BLaER1 treated with 17β-estradiol and CSF1 and Interleukin-3, amounts not matched to agents 10 nM and 100 nM (cell line): ENCODE data around the gene CDC73.
"Not testable (repeated sequence)": the region's sequence is repeated elsewhere in the genome, so short reads cannot be mapped to it uniquely, and the experiment has no call there.

Experiments used
- H3K27ac ChIP-seq, 11 experiments: shearing (Covaris generic); formaldehyde crosslinking; 2 replicates each; pipeline ENCODE4 v1.8.1; 2022
- H3K27me3 ChIP-seq, 11 experiments: shearing (Covaris generic); formaldehyde crosslinking; 2 replicates each; pipeline ENCODE4 v1.8.1; 2022
- H3K36me3 ChIP-seq, 11 experiments: shearing (Covaris generic); formaldehyde crosslinking; 2 replicates each; pipeline ENCODE4 v1.8.1; 2022
- H3K4me1 ChIP-seq, 10 experiments: shearing (Covaris generic); formaldehyde crosslinking; 2 replicates each; pipeline ENCODE4 v1.8.1; 2022
- H3K4me2 ChIP-seq, 11 experiments: shearing (Covaris generic); formaldehyde crosslinking; 2 replicates each; pipeline ENCODE4 v1.8.1; 2022
- H3K4me3 ChIP-seq, 10 experiments: shearing (Covaris generic); formaldehyde crosslinking; 2 replicates each; pipeline ENCODE4 v1.8.1; 2022
- H3K9ac ChIP-seq, 11 experiments: shearing (Covaris generic); formaldehyde crosslinking; 2 replicates each; pipeline ENCODE4 v1.8.1; 2022
- H3K9me3 ChIP-seq, 11 experiments: shearing (Covaris generic); formaldehyde crosslinking; replicated peaks in 1 of 11; 2 replicates each; pipeline ENCODE4 v1.8.1; 2022
- H4K20me1 ChIP-seq, 11 experiments: shearing (Covaris generic); formaldehyde crosslinking; 2 replicates each; pipeline ENCODE4 v1.8.1; 2022
- Cebpa-rat ChIP-seq, 11 experiments: shearing (Covaris generic); IDR thresholded peaks; 2 replicates each; pipeline ENCODE4 v1.8.1; 2022

CDC73 gene

GRCh38 chr1:193284219-193284618 lies 162.4 kb downstream of the CDC73 start:
- H3K36me3 ChIP-seq = no peaks in the 10 kb centered on the region
- no peaks in the 10 kb centered on the region for H4K20me1 ChIP-seq
- no peak overlapping the region for H3K4me2 ChIP-seq
- TF ChIP-seq Cebpa-rat (IDR thresholded peaks at IDR 0.05) = no peak
- no peak overlapping the region for H3K4me3 ChIP-seq
- H3K4me1 ChIP-seq = peaks cover 0 to 8% (median 3%) of the 10 kb centered on the region in 10 experiments; a peak in 6 of 20 replicates
- no peaks in the 10 kb centered on the region for H3K9me3 ChIP-seq
- no peaks in the 10 kb centered on the region for H3K27me3 ChIP-seq
- no peak overlapping the region for H3K9ac ChIP-seq
- H3K27ac ChIP-seq = no peak overlapping the region

GRCh38 chr1:193285641-193286040 lies 163.8 kb downstream of the CDC73 start:
- no peaks in the 10 kb centered on the region for H3K9me3 ChIP-seq
- H3K27ac ChIP-seq = no peak overlapping the region
- H3K9ac ChIP-seq = no peak overlapping the region
- no peaks in the 10 kb centered on the region for H3K27me3 ChIP-seq
- no peaks in the 10 kb centered on the region for H4K20me1 ChIP-seq
- no peaks in the 10 kb centered on the region for H3K36me3 ChIP-seq
- no peak for TF ChIP-seq Cebpa-rat (IDR thresholded peaks at IDR 0.05)
- no peak overlapping the region for H3K4me2 ChIP-seq
- no peak overlapping the region for H3K4me3 ChIP-seq
- H3K4me1 ChIP-seq = peaks cover 0 to 8% (median 3%) of the 10 kb centered on the region in 10 experiments; a peak in 6 of 20 replicates

GRCh38 chr1:193288548-193289080 lies 166.8 kb downstream of the CDC73 start:
- H3K27ac ChIP-seq, H3K4me1 ChIP-seq, H3K36me3 ChIP-seq, H3K9ac ChIP-seq, H3K4me2 ChIP-seq, H3K9me3 ChIP-seq, H4K20me1 ChIP-seq, H3K27me3 ChIP-seq, H3K4me3 ChIP-seq: not testable (repeated sequence)

GRCh38 chr1:193293726-193294125 lies 171.9 kb downstream of the CDC73 start:
- Histone ChIP-seq H3K9ac (no peak overlapping the region), H3K27me3 (no peaks in the 10 kb centered on the region), H3K36me3 (no peaks in the 10 kb centered on the region), H3K4me3 (no peak overlapping the region), H3K9me3 (no peaks in the 10 kb centered on the region), H4K20me1 (no peaks in the 10 kb centered on the region), H3K4me1 (no peaks in the 10 kb centered on the region), H3K4me2 (no peak overlapping the region), H3K27ac (no peak overlapping the region)
- TF ChIP-seq Cebpa-rat (IDR thresholded peaks at IDR 0.05) = no peak

- no peaks in the 10 kb centered on the region for H3K27me3 ChIP-seq
- no peaks in the 10 kb centered on the region for H3K4me1 ChIP-seq
- no peak overlapping the region for H3K4me3 ChIP-seq
- H3K9me3 ChIP-seq = no peaks in the 10 kb centered on the region
- H3K9ac ChIP-seq = no peak overlapping the region
- TF ChIP-seq Cebpa-rat (IDR thresholded peaks at IDR 0.05) = no peak
- no peaks in the 10 kb centered on the region for H3K36me3 ChIP-seq
- no peak overlapping the region for H3K4me2 ChIP-seq
- no peaks in the 10 kb centered on the region for H4K20me1 ChIP-seq
- no peak overlapping the region for H3K27ac ChIP-seq
Observed at GRCh38 chr1:193299038-193299437, 177.2 kb downstream of the CDC73 start.

GRCh38 chr1:193301746-193302145 lies 179.9 kb downstream of the CDC73 start:
- H3K27me3 ChIP-seq = no peaks in the 10 kb centered on the region
- no peak overlapping the region for H3K9ac ChIP-seq
- H3K27ac ChIP-seq = no peak overlapping the region
- H3K4me1 ChIP-seq = no peaks in the 10 kb centered on the region
- H3K4me2 ChIP-seq = no peak overlapping the region
- H3K9me3 ChIP-seq = no peaks in the 10 kb centered on the region
- H4K20me1 ChIP-seq = no peaks in the 10 kb centered on the region
- no peaks in the 10 kb centered on the region for H3K36me3 ChIP-seq
- no peak overlapping the region for H3K4me3 ChIP-seq
- TF ChIP-seq Cebpa-rat (IDR thresholded peaks at IDR 0.05) = no peak

GRCh38 chr1:193303849-193304248 lies 182.0 kb downstream of the CDC73 start:
- Histone ChIP-seq H3K36me3 (no peaks in the 10 kb centered on the region), H3K9me3 (no peaks in the 10 kb centered on the region), H3K4me2 (no peak overlapping the region), H3K9ac (no peak overlapping the region), H3K4me1 (no peaks in the 10 kb centered on the region), H3K27me3 (no peaks in the 10 kb centered on the region), H4K20me1 (no peaks in the 10 kb centered on the region), H3K4me3 (no peak overlapping the region), H3K27ac (no peak overlapping the region)
- TF ChIP-seq Cebpa-rat (IDR thresholded peaks at IDR 0.05) = no peak
